GM19468 (cell line): ENCODE results near the gene NSRP1.
"Not testable (repeated sequence)": the region's sequence is repeated elsewhere in the genome, so short reads cannot be mapped to it uniquely, and the experiment has no call there.

Experiments used
- ATAC-seq: cut with Tn5 transposase; IDR thresholded peaks from one replicate; pipeline ENCODE4 v1.9.1; 2021; ENCODE audit warnings: mild to moderate bottlenecking, moderate library complexity, moderate number of reproducible peaks; ENCODE audit not compliant: unreplicated experiment; ENCODE audit errors: extremely low read depth

The NSRP1 gene

GRCh38 chr17:30173649-30174048 lies 57.0 kb downstream of the NSRP1 start:
- ATAC-seq: peak; percentile 65

- ATAC-seq: no peak
Measured at GRCh38 chr17:30174556-30174955, 57.9 kb downstream of the NSRP1 start.

DNA sequence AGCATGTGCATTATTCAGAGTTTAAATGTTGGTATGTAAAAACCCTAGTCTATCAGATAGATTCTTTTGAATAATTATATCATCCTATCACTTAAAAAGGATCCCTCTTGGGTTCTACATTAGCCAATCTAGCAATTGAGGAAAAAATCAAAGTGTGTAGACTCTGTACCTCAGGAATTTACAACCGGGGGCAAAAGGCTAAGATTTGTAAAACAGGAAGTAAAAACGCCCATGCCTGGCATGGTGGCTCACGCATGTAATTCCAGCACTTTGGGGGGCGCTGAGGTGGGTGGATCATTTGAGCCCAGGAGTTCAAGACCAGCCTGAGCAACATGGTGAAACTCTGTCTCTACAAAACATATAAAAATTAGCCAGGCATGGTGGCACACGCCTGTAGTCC lies 60.2 kb downstream of the NSRP1 start:
- no peak for ATAC-seq

- ATAC-seq: no peak
Measured at GRCh38 chr17:30186761-30187160, 70.1 kb downstream of the NSRP1 start.

DNA sequence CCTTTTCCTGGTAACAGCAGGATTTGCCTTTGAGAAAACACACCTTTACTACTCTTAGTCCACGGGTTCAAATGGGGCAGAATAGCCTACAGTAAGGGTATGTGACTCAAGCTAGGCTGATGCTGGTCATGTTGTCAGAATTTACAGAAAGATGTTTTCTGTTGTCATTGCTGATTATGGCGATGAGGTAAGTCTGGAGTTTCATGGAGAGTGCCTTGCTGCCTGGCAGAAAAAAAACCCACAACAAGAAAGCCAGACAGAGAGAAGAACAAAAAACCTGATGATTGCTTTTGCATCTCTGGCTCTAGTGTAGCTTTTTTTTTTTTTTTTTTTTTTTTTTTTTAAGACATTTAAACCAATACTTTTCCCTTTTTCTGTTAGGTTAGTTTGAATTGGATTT lies 71.0 kb downstream of the NSRP1 start:
- no peak for ATAC-seq

- no peak for ATAC-seq
Measured at GRCh38 chr17:30188211-30188939, 71.8 kb downstream of the NSRP1 start.

GRCh38 chr17:30191072-30191471 lies 74.5 kb downstream of the NSRP1 start:
- ATAC-seq: no peak

DNA sequence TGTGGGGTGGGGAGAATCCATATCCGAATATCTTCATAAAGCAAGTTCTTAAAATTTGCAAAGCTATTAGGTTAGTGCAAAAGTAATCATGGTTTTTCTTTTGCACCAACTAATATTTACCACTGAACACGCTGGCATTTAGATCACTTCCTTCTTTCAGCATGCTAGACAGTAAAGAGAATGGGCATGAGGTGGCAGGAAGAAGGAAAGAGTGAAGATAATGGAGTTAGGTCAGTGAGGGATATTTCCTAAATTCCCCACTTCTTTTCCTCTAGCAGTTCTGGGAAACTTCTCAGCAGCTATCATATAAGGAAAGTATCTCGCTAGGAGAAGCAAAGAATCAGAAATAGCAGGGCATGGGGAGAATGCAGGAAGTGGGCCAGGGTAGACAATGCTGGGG lies 79.9 kb downstream of the NSRP1 start:
- no peak for ATAC-seq

- no peak for ATAC-seq
Measured at GRCh38 chr17:30197416-30197815, 80.8 kb downstream of the NSRP1 start.

DNA sequence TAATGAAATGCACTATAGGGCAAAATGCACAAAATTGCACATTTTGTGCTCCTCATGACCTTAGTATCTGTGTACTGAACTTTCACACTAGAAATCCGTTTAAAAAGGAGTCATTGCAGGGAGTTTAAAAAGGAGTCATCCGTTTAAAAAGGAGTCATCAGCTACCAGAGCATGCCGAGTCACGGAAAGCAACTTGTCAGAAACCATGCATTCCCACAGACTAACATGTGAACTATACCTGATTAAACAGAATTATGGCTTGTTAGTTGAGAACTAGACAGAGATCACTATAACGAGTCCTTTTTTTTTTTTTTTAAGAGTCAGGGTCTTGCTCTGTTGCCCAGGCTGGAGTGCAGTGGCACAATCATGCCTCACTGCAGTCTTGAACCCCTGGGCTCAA lies 83.0 kb downstream of the NSRP1 start:
- ATAC-seq: no peak

DNA sequence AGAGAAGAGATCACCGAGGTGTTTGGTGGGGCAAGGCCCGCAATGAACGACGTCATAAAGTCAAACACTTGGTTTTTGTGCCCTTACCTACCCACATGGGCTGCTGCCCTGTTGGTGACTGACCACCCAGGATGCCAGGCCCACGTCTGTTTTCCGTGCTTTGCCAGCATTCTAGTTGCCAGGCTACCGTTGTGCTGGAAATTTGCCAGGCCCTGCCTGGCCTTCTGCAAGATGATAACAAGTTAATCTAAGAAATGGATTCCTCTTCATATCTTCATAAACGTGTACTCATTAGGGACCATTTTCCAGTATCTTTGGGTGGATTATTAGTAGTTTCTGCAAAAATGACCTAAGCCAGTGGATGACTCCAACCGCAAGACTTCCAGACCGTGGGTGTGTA lies 83.5 kb downstream of the NSRP1 start:
- ATAC-seq: no peak

- not testable (repeated sequence) for ATAC-seq
Measured at GRCh38 chr17:30200656-30201055, 84.0 kb downstream of the NSRP1 start.

DNA sequence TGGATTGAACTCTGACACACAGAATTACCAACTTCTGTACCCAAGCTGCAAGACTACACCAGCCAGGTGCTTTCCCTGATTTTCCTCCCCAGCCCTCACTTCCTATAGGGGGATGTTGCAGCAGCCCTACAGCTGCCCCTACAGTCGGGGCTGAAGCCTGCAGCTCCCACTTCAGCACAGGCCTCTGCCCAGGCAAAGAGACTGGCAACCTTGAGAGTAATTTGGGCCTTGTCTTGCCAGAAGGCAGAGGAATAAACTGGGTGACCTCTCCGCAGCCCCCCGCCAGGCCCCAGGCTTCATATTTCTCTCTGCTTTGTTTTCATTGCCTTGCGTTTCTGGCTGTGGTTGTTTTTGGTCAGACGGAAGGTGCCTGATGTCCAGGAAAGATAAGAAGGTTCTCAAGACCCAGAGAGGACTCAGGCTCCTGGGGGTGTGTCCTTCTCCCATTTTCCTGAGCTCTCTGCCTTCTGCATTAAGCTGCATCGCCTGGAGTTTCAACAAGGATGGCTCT lies 86.9 kb downstream of the NSRP1 start:
- ATAC-seq: no peak

GRCh38 chr17:30207655-30208054 lies 91.0 kb downstream of the NSRP1 start:
- no peak for ATAC-seq

DNA sequence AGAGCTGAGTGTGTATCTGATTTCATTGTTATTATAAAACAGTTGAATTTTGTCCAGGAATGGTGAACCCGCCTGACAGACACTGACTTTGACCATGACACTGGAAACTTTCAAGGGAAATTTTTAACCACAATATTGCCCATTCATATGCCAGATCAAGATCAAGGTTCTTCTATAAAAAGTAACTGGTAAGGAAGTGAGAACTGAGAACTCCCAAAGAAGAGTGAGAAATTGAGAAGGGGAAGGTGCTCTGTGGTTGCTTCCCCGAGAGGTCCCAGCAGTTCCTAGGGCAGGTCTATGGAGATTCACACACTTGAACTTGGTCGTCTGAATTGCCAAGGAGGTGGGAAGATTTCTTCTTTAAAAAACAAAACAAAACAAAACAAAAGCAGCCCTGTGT lies 91.6 kb downstream of the NSRP1 start:
- no peak for ATAC-seq

- no peak for ATAC-seq
Measured at GRCh38 chr17:30209930-30210329, 93.3 kb downstream of the NSRP1 start.

GRCh38 chr17:30210366-30210765 lies 93.8 kb downstream of the NSRP1 start:
- ATAC-seq: no peak

DNA sequence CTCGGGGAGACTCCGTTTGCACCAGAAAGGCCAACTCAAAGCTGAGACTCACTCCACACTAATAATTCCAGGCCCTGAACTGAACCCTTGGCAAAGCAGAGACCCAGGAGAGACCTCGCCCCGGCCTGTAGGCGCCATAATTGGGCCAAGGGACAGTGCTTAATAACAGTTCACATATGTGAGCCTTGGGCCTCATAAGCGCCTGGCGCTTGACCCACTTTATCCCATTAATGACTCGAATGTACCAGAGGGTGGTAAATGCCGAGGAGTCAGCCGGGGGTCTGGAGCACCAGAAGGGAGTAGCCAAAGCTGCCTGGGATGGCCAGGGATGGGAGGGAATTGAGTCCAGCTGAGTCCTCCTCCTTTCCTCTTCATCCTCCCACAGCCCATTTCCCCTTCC lies 94.3 kb downstream of the NSRP1 start:
- no peak for ATAC-seq

DNA sequence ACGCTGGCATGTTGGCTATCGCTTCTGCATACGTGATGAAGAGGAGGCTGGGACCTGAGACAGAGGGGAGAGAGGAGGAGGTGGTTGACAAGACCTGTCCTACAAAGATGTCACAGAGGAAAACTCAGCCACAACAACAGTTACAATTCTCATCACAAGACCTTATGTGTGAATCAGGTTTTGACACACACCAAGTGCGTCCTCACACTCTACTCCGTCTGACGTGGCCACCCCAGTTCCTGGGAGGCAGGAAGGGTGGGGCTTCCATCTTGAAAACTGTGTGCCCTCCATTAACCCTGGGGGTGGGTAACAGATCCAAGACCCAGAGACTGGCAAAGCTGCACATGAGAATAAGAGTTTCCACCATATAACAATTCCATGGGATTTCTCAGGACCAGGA lies 94.8 kb downstream of the NSRP1 start:
- no peak for ATAC-seq

- no peak for ATAC-seq
Measured at GRCh38 chr17:30212750-30213149, 96.1 kb downstream of the NSRP1 start.

GRCh38 chr17:30217054-30217453 lies 100.4 kb downstream of the NSRP1 start:
- ATAC-seq: no peak

- no peak for ATAC-seq
Measured at GRCh38 chr17:30217746-30218245, 101.2 kb downstream of the NSRP1 start.
